HPDE6-E6E7 (cell line): Measurements from ENCODE around the gene CIAO1.
A peak's percentile ranks its signal among the peaks of the same experiment; 100 is the strongest.
"Not testable (repeated sequence)": the region's sequence is repeated elsewhere in the genome, so short reads cannot be mapped to it uniquely, and the experiment has no call there.

Experiments
- DNase-seq: peaks from one replicate; pipeline ENCODE4 v3.0.0; 2011; ENCODE audit warnings: missing footprints; ENCODE audit errors: extremely low spot score

Gene CIAO1

DNA sequence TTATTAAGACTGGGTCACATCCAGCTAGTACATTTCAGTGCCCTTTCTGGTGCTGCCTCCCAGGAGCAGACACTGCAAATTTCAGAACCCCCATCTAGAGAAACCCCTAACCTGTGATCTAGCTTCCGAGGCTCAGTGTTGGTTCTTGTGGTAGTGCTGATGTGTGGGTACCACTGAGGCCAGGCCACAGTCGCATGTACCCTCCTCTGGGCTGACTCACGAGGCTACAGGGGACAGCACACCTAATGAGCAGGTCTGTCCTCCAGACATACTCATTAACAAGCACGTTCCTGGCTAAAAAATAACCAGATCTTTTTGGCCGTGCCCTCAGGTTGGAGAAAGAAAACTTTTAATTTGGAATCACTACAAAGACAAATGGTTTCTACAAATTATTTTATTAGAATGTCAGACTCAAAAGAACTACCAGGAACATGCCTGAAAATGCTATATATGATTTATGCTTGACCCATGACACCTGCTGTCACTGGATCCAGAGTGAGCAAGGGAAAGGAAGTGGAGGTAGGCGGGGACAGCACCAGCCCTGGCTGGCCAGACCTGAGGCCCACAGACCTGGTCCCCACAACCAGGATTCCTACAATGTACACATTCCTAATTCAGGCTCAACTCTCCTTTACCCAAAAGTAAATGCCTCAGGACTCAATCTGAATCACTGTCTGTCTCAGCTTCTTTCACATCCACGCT is 8.5 kb downstream of the CIAO1 start:
- DNase-seq = no peak

DNA sequence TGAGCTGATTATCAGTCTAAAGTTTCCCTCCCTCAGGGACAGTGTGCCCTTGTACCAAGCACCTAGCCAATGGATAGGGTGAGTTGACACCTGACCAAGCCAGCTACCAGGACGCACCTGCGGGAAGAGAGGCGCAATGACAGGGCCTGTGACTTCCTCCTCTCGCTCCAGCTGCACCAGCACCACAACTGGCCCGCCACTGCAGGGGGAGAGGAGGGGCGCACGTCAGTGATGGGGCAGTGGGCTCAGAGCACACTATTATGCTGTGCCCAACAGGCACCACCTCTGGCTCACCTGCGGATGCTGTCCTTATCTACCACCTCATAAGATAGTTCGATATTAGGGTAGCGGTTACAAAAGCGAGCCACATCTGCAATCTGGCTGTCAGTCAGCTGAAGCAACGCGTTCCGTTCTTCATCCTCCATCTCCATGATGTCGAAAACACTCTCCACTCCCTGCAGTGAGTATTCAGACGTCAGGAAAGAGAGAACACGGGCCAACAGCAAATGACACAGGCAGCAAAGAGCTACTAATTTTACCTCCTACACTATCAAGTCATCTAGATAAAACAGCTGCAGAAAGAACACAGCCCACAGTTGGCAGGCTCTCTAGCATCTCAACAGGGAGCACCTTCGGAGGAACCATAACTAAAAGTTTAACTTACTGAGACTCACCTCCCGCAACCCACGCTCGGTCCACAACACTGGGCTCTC is 10.9 kb downstream of the CIAO1 start:
- DNase-seq = no peak

DNA sequence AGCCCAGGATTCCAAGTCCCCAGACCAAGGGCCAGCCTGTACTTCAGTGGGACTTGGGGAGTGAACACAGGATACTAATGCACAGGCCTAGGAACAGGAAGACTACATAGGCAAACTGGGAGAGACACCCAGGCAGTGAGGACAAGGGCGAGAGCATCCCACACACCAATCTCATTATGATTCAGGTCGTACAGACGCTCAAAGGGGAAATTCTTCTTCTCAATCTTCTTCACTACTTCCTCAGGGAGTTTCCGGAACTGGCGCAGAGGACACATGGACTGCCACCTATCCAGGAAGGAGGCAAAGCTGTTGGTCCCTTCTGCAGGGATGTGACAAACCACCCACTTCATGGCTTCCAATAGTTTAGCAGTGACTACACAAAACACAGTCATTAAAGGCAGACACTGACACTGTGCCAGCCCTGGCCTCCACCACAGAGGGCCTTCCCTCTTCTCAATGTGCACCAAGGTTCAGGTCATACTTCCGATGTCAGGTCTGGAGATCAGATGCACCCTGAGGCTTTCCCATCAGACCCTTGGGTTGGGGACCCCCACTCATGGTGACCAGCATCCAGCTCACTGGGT is 21.3 kb downstream of the CIAO1 start:
- no peak for DNase-seq

DNA sequence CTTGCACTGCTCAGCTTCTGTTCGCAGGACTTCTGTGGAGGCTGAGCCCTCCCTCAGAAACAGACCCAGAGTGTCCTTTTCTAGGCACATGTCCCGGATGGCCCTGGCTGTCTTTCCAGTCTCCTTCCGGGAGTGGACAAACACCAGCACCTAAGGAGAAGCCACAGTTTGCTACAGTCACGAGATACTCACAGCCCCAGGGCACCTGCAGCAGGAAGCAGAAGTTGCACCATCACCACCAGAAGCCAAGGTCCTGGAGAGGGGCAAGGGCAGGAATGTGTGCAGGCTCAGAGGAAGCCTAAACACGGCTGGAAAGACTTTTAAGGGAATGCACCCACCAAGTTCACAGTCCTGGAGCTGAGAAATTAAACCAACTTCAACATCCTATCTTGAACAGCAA is 25.7 kb downstream of the CIAO1 start:
- DNase-seq = no peak

DNA sequence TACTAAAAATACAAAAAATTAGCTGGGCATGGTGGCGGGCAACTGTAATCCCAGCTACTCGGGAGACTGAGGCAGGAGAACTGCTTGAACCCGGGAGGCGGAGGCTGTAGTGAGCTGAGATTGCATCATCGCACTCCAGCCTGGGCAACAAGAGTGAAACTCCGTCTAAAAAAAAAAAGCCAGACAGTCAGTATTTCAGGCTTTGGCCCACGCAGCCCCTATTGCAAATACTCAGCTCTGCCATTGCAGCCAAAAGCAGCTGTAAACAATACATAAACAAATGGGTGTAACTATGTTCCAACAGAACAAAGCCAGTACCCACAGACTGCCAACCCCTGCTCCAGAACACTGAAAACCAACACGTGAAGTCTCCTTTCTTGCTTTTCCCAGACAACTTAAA is 28.2 kb downstream of the CIAO1 start:
- DNase-seq = not testable (repeated sequence)

DNA sequence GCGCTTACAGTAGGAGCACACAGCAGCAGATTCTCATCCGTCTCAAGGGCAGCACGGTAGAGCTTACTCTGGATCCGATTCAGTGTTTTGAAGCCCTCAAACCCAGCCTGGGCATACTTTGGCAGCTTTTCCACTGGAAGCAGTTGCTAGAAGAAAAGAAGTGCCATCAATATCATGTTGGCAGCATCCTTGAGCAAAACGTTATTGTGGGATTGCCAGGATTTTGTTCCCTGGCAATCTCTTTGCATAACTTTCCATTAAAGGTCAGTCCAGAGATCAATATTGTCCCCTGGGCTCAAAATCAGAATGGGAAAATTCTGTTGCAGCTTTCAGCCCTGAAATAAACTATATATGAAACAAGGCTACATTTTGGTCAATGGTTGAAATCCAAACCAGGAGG is 30.9 kb downstream of the CIAO1 start:
- no peak for DNase-seq

DNA sequence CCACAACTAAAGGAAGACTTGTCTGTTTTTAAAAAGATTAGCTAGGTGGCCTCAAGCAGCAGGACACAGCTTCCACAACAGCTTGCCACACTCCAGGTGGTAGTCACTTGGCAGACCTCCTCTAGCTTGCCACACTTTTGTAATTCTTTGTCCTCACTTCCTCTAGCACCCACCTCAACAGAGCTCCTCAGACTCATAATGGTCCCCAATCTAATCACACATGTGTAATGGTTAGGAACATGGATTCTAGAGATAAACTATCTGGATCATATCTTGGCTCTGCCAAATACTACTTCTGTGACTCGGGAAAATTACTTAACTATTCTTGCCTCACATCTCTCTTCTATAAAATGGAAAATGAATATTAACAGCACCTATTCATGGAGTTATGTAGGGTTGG is 35.8 kb downstream of the CIAO1 start:
- no peak for DNase-seq

DNA sequence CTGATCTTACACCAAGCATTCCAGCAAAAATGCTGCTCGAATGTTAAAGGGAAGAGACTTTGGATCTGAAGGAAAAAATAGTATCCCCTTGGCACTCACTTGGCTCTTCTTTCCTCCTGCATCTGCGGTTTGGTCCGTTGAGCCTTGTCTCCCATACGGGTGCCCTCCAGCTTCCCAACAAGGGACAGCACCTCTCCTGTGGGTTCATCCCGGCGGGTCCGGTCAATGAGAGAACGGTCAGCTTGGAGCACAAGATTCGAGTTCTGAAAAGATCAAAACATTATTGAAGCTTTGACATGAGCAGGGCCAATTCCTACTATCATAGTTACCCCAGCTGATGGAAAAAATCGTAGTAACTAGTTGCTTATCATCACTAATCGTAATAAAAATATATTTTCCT is 38.6 kb downstream of the CIAO1 start:
- DNase-seq = no peak

DNA sequence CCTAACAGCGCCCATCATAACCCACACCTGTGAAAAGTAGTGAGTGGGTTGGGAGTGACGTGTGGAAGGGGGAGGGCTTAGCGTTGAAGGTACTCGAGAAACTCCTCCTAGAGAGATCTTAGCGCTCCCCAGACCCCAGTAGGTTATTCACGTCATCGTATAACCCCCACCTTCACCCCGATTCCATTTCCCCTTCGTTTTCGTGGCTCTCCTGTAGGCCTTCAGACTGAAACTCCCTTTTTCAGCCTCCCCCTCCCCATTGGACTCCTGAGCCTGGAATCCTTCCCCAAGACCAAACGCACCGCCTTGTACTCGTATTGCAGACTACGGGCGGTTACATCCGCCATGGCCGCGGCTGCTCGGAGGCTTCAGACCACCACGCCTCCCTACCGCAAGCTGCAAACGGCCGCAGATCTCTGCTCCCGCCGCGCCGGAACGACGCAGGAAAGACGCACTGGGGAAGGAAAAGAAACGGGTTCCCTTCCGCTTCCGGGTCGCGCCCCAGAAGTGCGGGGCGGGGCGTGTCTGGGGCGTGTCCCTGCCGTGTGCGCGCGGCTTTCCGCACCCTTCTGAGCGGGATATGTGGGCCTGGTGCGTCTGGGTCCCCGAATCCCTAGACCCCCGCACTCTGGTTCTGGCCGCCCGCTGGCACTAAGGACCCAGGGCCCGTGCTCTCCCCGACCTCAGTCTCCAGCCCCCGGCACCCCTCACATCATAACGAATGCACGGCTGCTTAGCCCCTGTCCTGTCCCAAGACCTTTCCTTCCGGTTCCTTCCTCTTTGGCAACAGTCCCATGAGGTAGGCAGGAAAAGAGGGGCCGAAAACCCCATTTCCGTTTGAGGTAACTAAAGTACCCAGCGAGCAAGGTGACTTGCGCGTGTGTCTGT is 39.3 kb downstream of the CIAO1 start, which contains the start of gene SNRNP200:
Gene SNRNP200 (minus strand): TSS at position 456 of the 888 bp plus-strand sequence. CDS start 109 bp downstream, at position 347.
- peak; percentile 76 for DNase-seq

DNA sequence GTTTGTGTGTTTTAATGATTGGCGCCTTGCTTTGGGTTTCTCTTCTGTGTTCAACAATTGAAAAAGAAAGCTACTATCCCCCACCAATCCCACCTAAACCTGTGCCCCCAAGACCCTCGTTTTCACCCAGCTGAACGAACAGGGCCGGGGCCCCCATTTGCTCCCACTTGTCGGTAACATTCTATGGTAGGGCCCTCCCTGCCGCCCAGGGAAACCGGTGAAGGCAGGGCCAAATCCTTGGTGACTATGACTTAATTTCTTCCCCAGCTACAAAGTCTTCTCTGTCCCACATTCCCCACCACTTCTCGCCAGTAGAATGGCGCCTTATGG is 39.9 kb downstream of the CIAO1 start:
- DNase-seq = no peak

DNA sequence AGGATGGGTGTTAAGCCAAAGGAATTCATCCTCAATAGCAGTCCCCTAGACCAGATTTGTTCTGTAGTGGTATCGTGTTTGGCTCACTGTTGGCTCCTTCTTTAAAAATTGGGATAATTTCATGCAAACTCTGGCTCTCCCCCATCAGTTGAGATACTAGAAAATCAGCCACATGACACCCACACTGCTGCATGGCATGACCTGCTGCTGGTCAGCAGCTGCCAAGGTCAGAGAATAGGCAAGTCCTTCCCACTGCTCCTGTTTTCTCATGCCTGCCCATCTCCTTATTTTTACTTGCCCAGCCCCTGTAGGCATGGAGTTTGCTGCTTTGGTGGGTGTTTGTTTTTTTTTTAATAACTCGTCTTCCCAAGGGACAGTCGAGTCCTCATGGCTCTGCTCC is 40.3 kb downstream of the CIAO1 start:
- DNase-seq = no peak

DNA sequence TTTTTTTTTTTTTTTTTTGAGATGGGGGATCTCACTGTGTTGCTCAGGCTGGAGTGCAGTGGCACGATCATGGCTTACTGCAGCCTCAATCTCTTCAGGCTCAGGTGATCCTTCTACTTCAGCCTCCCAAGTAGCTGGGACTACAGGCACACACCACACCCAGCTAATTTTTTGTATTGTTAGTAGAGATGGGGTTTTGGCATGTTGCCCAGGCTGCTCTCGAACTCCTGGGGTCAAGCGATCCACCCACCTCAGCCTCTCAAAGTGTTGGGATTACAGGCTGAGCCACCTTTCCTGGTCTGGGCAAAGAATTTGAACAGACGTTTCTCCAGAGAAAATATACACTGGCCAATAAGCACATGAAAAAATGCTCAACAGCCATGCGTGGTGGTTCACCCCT is 42.2 kb downstream of the CIAO1 start:
- DNase-seq = no peak

DNA sequence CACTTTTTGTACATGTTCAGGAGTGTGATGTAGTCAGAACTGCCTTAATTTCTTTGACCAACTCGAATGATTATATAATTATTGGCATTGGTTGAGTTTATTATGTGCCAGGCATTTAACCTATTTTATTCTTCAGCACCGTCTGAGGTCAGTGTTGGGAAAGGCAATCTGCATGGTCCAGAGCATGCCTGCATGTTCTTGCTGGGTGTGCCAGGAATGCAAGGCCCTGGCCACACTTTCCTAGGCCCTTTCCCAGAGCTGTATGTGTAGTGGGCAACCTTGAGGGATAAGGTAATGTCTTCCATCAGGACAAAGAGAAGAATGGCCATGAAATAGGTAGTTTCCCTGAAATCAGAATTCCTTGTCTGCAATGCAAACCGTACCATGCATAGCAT is 49.0 kb downstream of the CIAO1 start:
- DNase-seq = no peak

DNA sequence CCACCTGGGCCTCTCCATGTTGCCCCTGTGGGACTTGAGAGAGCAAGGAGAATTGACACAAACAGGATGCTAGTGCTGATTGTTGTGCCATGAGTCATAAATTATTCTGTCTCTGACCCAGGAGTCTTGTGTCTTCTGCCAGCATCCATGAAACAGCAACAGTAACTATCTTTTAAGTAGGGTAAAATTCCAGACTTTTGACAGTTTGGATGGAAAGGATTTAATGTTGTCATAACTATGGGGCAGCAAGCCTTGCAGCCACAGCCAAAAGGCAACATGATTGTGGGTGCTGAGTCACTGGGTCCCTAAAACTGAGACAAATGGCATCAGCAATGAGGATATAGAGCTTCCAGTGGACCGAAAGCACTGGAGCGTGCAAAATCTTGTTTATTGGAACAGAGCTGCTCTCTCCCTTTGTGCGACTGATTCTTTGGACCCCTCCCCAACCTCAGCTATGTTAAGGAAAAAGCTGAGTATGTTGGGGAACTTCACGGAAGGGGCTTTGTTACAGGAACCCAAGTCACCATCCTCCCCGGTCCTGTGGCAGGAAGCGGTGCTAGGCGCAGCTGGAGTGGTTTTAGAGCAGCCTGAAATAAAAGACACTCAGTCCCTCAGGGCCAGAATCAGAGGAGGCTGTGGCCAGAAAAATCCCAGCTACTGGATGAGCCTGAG is 49.5 kb downstream of the CIAO1 start:
- no peak for DNase-seq

DNA sequence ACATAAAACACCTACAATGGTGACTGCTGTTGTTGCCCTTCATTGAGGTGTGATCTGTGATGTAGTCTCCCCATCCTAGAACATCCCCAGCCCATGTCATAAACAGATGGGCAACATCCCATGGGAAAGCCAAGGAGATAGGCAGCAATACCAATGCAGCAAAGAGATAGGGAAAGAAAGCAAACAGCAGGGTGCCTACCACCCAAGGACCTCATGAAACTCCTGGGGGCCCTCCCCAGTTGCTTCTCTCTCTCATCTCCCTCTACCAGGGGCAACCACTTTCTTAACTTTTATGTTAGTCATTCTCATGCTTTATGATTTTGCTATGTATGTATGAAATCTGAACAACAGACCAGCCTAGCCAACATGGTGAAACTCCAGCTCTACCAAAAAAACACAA is 51.0 kb downstream of the CIAO1 start:
- no peak for DNase-seq

DNA sequence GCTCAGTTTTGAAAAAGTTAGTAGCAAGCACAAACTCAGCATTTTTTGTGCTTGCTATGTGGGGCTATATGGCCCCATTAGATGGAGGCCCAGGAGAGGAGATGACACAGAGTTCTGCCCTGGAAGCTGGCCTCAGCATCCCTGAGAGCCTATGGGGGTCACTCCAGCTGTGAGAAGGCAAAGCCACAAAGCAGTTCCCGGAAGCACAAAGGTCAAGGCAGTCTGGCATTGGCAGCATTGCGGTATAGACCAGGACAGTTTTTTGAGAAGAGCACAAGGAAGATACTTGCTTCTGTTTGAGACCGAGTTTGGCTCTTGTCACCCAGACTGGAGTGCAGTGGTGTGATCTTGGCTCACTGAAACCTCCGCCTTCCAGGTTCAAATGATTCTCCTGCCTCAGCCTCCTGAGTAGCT is 51.6 kb downstream of the CIAO1 start:
- no peak for DNase-seq

DNA sequence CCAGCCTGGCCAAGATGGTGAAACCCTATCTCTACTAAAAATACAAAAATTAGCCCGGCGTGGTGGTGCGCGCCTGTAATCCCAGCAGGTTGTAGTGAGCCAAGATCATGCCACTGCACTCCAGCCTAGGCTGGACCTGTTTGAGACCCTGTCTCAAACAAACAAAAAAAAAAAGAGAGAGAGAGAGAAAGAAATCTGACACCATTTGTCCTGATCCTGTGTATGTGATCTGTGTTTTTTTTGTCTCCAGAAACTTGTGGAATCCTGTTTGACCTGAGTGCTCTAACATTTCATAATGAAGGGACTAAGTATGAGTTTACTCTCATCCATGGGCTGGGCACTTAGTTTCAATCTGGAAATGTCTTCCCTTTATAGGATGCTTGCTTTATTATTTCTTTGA is 52.7 kb downstream of the CIAO1 start:
- DNase-seq = no peak

DNA sequence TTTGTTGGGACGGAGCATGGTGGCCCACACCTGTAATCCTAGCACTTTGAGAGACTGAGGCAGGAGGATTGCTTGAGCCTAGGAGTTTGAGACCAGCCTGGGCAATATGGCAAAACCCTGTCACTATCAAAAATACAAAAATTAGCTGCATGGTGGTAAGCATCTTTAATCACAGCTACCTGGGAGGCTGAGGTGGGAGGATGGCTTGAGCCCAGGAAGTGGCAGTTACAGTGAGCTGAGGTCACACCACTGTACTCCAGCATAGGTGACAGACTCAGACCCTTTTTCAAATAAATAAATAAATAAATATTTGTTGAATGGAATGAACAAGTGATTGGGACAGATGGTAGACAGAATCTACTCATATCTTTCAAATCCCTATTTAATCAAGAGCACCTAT is 53.4 kb downstream of the CIAO1 start:
- DNase-seq = no peak

DNA sequence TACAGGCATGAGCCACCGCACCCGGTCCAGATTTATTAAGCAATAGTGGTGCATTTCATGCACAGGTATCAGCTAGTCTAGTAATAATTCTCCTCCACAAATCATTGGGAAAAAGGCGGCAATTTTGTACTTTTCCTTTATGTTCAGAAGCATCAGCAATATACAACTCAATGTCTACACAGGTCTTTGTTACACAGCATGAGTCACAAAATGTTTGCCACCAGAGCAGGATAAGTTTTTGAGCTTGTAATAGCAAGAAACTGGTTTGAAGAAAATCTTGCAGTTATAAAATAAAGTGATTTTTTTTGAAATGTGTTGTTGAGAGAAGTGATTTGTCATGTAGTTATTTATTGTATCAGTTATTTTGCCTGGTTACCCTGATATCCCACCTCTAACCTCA is 54.3 kb downstream of the CIAO1 start:
- DNase-seq = no peak

DNA sequence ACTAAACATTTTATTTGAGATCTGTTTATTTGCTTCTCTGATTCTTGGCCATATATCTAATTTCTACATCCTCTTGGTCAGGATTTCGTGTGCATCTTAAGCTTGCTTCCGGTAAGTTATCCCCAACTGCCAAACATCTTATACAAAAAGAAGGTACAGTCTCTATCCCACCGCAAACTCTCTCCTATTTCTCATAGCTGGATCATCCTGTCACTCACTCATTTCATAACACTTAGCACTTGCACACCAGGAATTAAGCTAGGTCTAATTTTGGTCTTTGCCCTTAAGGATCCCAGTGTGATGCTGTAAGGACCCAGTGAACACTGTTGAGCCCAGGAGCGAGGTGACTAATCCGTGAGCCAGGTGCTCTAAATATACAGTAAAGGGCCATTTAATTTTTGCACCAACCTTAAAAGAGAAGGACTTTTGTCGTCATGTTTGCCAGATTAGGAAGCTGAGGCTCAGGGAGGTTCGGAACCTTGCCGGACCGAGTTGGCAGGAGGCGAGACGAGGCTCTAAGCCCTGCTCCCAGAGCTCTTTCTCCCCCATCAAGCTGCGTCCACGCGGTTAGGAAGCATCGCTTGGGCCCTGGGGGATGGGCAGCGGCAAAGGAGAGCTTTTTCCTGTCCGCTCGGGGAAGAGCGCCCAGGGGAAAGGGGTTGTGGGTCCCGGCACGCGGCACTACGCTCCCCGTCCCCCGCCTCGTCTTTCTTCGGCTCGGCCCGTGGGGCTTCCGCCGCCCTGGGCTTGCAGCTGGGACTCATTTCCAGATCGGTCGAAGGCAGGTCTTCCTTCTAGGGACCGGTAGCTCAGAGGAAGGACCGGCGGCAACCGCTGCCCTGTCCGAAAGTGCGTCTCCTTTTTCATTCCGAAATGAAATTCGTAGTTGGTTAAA is 55.0 kb downstream of the CIAO1 start:
- DNase-seq = no peak
